GM21786 (cell line): Measurements from ENCODE around the gene SQOR.
A peak's percentile ranks its signal among the peaks of the same experiment; 100 is the strongest.

Experiments
- ATAC-seq: cut with Tn5 transposase; IDR thresholded peaks from one replicate; pipeline ENCODE4 v1.9.1; 2021; ENCODE audit not compliant: unreplicated experiment

Gene SQOR

DNA sequence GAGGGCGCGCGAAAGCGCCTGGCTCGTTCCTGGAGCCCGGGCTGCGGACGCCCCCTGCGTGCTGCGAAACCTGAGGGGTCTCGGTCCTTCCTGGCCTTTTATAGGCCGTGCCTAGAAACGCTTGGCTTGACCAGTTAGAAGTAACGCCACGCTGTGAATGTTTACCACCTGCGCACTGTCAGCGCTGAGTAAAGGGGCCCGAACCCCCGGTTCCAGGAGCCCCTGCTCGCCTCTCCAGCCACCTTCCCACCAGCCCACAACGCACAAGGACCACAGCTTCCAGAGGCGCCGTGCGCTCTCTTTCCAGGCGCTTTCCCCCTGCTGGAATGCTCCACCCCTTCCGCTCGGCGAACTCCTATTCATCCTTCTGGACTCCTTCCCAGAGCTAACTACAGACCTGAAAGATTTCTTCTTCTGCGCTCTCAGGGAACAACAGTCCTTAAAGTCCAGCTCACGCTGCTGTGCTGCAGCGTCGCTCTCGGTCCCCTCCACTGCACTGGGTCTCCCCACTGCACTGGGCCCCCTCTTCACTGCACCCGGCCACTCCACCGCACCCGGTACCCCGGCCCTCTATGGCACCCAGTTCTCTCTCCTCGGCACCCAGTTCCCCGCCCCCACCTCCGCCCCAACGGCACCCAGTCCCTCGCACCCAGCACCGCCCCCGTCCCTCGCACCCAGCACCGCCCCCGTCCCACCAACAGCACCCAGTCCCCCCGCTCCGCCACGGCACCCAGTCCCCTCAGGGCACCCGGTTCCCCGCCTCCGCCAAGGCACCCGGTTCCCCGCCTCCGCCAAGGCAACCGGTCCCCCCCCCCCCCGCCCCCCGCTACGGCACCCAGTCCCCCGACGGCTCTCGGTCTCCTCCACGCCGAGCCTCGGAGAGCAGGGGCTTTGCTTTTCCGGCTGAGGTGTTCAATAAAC lies 69.8 kb downstream of the SQOR start:
- peak; percentile 17 for ATAC-seq

DNA sequence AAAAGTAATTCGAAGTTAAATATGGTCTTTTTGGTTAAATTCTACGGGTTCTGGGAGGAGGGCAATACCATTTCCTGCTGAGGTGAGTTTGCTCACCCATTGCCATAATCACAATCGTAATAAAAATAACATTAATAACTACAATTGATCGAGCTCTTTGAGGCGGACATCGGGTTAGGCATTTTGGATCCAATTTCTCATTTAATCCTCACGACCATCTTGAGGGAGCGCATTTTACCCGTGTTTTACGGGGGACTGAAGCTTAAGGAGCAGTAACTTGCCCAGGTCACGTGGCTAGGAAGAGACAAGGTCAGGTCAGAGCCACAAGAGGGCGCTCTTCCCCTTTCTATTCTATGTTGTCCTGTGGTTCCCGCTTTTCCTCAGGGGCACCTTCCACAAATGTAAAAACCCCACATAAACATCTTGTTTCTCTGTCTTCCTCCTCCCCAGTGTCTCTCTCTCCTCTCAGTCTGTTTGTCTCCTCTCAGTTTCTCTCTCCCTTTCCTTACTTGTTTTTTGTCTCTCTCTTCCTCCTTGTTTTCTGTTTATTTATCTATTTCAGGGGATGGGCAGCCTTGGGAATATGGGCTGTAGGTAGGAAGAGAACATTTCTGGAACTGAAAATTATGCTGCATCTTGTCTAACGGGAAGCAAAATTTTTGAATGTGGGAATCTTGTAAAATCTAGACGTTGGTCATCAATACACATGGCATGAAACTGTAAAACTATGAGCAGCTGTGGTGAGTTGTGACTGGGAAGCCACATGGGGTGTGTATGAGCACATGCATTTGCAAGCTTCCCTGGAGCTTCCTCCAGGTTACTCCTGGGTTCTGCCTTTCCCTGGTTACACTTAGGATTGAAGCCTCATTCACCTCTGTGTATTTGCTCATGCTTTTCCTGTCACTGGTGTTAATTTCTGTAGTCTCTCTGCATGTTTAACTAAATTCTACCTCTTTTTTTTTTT lies 71.0 kb downstream of the SQOR start:
- peak; percentile 87 for ATAC-seq

DNA sequence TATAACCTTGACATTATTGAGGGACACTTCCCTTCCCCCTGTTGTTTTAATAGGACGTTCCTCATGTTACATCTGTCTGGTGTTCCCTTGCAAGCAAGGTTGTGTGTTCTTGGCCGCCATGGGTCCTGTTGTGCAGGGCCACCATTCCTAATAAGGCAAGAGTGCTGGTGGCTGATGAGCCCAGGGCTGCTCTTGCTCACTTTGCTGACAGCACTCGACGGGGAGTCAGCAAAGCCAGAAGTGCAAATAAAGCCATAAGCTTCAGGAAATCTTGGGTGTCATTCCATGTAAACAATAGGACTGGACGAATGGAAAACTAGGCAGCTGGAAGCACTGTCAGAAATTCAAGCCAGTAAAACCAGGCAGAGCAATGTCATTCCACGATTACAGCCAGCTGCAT lies 75.8 kb downstream of the SQOR start:
- no peak for ATAC-seq

DNA sequence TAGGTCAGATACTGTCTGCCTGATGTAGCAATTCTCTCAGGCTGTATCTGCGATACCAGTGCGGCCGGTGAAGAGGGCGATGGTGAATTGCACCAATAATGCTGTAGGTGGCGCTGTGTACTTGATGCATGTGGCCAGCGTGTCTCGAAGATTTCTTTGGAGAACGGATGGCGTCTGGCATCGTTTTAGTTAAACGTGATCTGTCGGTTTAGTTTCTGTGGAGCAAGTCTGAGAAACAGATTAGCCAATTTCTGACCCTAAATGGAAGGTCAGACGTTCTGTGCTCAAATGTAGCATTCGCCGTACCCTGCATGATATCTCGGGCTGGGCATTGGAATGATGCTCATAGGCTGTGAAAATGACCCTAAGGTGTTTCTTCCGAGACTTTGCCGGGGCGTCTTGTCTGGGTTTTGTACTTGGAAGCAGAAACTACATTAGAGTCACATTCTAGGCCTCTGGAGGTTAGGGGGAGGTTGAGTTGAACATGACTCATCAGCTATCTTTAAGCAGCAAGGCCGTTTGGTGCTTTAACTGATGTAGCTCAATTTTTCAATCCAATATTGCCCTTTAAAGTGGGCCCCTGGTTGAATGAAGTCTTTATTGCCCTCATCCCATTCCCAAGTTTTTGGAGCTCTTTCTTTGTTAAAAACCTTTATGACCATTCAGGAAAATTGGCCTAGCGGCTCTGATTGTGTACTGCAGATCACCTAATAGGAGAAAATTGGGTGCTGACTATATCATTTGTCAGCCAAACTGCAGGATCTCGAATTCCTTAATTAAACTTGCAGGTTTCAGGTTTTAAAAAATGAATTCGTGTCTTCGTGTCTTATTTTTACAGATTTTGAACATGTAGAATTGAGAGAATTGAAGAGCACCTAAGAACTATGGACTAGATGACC lies 80.0 kb downstream of the SQOR start:
- peak; percentile 51 for ATAC-seq

DNA sequence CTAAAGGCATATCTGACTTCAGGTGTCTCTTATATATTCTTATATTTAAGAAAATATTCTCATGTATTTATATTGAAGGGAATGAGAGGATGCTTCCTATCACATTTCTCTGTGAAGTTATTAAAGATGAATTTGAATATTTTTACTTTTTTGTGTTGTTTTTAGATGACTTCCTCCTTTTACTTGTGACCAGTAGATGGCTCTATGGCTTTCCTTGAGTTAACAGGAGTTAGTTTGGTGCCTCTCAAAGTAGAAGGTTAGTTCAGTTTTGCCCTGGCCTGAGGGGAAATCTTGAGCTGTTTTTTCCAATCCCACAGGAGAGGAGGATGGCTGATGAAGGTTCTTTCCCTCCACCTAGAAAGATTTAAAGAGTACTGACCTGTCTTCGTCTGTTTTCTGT lies 80.7 kb downstream of the SQOR start:
- ATAC-seq: peak; percentile 61

DNA sequence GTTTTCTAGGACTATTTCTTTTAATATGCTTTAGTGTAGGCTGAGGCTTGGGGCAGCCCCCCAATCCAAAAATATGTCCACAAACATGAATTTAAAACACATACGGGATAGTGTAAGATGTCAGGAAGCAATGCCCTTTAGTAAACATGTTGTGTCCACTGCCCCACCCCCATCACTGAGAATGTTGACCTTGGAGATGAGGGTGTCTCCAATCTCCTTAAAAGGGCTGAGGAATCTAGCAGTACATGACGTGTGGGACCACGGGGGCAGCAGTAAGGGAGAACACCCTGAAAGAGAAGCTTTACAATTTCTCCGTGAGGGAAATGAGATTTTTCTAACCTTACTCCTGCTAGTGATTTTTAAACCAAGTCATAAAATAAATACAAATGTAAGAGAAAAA lies 84.7 kb downstream of the SQOR start:
- ATAC-seq: no peak

DNA sequence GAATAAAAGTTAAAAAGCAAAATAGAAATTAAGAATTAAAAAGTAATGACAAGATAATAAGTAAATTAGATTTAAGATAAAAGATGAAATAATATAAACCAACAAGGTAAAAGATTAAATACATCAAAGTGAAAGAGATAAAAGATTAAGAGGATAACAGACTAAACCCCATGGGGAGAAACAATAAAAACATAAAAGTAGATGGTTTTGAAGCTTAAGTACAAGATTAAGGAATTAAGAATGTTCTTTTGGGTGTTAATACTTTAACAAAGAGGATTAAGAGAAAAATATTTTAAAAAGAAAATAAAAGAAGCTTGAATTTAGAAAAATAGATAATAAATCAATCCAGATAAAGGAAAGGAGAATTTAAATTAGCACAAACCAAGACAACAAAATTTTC lies 85.4 kb downstream of the SQOR start:
- ATAC-seq: no peak

DNA sequence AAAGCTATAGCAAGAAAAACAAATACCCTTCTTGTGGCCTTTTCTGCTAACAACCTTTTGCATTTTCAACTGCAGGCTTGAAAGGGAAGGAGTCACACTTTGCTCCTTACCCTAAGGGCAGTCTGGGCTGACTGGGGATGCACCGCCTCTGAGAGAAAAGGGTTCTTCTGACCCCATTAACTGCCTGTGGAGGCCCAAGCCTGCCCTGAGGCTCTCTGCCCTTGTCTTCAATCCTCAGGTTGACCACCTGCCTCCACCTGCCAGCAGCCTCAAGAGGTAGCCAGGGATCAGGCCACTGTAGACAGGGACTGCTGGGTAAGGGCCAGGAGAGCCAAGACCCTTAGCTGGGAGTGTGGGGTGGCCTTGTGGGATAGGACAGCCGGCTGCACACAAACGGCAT lies 93.8 kb downstream of the SQOR start:
- no peak for ATAC-seq

DNA sequence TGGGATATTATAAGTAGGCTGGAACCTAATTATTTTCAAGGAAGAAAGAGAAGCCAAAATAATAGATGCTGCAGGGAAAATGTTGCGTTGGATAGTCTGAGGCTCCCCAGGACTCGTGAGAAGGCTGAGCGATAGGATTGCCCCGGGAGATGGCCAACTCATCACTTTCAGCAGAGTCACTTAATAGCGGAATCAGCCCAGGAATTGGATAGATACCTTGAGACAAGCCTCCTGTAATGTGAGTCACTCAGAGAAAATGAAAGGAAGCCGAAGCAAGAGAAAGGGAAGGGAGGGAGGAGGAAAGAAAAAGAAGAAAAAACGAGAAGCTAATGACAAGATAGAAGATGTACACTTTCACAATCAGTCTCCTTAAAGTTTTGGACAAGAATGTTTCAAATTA lies 94.3 kb downstream of the SQOR start:
- no peak for ATAC-seq

DNA sequence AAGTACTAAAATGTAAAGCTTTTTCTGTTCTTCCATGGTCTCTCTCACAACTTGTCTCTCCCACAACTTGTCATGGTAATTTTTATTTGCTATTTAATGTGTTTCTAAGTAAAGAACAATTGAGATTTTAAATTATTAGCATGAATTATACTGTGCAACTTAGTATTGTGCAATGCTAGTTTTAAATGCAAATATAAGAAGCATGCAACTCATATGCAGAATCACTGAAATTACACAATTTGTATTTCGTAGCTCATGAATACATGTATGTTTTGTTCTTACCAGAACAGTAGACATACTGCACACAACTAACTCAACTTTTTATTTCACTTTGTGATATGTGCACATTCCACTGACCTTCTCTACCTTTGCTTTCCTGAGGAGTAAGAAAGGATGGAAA lies 96.5 kb downstream of the SQOR start:
- no peak for ATAC-seq

DNA sequence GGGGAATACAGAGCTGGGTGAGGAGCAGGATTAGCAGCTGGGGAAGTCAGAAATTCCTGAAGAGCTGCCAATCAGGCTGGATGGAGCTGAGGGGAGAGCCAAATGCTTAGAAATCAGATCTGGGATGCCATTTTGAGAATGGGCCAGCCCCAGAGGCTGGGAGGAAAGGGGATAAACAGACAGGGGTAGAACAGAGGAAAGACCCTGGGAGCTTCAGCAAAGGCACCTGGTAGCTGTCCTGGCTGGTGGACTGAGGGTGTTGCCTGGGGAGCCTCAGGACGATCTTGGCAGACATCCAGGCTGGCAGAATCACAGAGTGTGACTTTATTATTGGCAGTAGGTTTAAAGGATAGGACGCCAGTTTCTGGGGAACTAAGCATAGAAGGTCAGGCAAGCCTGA lies 97.8 kb downstream of the SQOR start:
- ATAC-seq: no peak

DNA sequence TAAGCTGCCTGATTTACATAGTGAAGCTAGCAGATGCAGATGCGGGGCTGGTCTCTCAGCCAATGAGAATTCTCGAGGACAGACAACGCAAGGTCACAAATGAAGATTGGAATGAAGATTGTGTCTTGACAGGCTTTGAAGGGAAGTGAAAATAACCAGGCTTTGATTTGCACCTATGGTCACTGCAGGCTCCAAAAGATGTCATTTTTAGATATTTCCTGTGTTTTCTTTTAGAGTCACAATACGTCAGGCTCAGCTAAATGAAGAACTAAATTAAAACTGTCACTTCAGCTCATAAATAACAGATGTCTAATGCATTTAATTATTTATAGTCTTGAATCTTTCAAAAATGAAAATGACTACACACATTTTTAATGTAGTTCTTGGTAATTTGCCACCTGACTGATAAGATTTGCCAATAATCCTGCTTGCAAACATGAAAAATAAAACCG lies 99.5 kb downstream of the SQOR start:
- ATAC-seq: no peak
